Uterus (tissue), 2 donors: ENCODE data around the gene OBSCN.

Experiments used
- POLR2A ChIP-seq, 2 donors: fragments of 450-650 bp; IDR thresholded peaks; one replicate each; pipeline ENCODE4 v1.6.1; 2016; ENCODE audit warnings: antibody characterized with exemption in 2 of 2, mild to moderate bottlenecking in 1 of 2, moderate library complexity in 1 of 2
- TF ChIP-seq, protein P1 (sequence below), 4 experiments: fragments of 200-600 bp in 2 of 4; fragments of 450-650 bp in 2 of 4; sonication (generic) in 2 of 4; IDR thresholded peaks; one replicate each; pipeline ENCODE4 v1.5.1; 2016 to 2019; ENCODE audit warnings: antibody characterized with exemption in 4 of 4, mild to moderate bottlenecking in 2 of 4, moderate library complexity in 1 of 4

- TF ChIP-seq, protein P1, sequence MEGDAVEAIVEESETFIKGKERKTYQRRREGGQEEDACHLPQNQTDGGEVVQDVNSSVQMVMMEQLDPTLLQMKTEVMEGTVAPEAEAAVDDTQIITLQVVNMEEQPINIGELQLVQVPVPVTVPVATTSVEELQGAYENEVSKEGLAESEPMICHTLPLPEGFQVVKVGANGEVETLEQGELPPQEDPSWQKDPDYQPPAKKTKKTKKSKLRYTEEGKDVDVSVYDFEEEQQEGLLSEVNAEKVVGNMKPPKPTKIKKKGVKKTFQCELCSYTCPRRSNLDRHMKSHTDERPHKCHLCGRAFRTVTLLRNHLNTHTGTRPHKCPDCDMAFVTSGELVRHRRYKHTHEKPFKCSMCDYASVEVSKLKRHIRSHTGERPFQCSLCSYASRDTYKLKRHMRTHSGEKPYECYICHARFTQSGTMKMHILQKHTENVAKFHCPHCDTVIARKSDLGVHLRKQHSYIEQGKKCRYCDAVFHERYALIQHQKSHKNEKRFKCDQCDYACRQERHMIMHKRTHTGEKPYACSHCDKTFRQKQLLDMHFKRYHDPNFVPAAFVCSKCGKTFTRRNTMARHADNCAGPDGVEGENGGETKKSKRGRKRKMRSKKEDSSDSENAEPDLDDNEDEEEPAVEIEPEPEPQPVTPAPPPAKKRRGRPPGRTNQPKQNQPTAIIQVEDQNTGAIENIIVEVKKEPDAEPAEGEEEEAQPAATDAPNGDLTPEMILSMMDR (IDR thresholded peaks at IDR 0.05): no peak
- TF ChIP-seq POLR2A (IDR thresholded peaks at IDR 0.05): no peak
Observed at GRCh38 chr1:228364068-228364705, 156.3 kb downstream of the OBSCN start.
